Thoracic aorta endothelial cell (primary cell): ENCODE data around the gene PDCD2L. TPM values are rescaled to one million over a fixed set of nuclear protein-coding genes. Genes with fewer than 3 reads are reported as not detected.

ENCODE experiments used
- total RNA-seq: library from RNA; depleted of rRNA; stranded (reverse); fragments of >200 nt; gene quantifications from 2 replicates; pipeline ENCODE4 v1.2.3, GENCODE V29; 2012

The PDCD2L gene, protein sequence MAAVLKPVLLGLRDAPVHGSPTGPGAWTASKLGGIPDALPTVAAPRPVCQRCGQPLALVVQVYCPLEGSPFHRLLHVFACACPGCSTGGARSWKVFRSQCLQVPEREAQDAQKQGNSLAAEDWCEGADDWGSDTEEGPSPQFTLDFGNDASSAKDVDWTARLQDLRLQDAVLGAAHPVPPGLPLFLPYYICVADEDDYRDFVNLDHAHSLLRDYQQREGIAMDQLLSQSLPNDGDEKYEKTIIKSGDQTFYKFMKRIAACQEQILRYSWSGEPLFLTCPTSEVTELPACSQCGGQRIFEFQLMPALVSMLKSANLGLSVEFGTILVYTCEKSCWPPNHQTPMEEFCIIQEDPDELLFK
- 16.8 and 20.4 TPM in 2 replicates for total RNA-seq

DNA sequence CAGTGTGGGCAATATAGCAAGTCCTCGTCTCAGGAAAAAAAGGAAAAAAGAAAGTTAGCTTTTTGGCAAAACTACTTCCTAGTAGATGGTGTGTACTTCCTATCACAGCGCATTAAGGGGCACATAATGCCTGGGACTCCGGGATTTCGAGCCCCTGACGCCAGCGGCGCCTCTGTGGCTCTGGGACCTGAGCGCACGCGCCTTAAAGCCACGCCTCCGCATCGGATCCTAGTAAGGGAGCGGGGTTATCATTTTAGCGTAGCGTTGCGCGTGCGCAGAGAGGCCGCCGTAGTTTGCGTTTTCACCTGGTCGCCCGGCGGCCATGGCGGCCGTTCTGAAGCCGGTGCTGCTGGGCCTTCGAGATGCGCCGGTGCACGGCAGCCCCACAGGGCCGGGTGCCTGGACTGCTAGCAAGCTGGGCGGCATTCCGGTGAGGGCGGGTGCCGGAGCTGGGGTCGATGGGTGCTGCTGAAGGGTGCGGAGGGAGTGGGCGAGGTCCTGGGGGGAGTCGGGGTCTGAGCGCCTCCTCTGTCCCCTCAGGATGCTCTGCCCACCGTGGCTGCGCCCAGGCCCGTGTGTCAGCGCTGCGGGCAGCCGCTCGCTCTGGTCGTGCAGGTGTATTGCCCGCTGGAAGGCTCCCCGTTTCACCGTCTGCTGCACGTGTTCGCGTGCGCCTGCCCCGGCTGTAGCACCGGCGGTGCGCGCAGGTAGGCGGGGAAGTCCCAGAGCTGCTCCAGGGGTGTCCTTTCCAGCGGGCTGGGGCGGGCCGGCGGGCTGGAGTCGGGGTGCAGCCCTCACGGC is at the start of gene PDCD2L:
Gene PDCD2L, plus strand, starts transcription at position 291 of the 801 bp plus-strand sequence. Its CDS starts 32 bp downstream, at position 323.

DNA sequence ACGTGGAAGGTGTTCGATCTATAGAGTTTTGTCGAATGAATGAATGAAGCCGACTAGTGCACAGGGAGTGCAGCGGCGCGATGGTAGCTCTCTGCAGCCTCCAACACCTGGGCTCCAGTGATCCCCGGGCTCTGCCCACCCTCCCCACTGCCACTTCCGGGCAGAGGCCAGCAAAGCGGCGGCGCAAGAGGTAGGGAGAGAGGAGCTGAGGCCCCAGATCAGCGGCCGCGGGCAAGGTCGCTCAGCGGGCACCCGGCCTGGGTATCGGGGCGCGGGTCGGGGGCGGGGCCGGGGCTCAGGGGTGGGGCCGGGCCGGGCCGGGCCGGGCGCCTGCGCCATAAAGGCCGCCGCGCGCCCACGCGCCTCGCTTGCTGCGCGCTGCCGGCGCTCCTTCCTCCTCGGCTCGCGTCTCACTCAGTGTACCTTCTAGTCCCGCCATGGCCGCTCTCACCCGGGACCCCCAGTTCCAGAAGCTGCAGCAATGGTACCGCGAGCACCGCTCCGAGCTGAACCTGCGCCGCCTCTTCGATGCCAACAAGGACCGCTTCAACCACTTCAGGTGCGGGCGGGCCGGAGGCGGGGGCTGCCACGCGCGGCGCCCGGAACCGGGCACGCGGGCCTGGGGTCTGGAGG is 39.3 kb upstream of the PDCD2L start, which contains the start of gene GPI:
Gene GPI, plus strand, starts transcription at position 367 of the 633 bp plus-strand sequence. Its CDS starts 71 bp downstream, at position 438.

Other genes with a start within 250 kb of the PDCD2L start
- 108 and 117 TPM in 2 replicates for gene LSM14A, start 231.9 kb upstream of the PDCD2L start, total RNA-seq
- 69.7 and 76.0 TPM in 2 replicates for gene GARRE1, start 149.8 kb upstream of the PDCD2L start, total RNA-seq
- 245 and 282 TPM in 2 replicates for gene GPI, start 39.2 kb upstream of the PDCD2L start, total RNA-seq
- 156 and 166 TPM in 2 replicates for gene UBA2, start 24.0 kb downstream of the PDCD2L start, total RNA-seq
- gene WTIP, start 77.4 kb downstream of the PDCD2L start, total RNA-seq = 15.4 and 15.7 TPM in 2 replicates